HFF-Myc (cell line): ENCODE data around the gene MRPL32.

Experiments used
- DNase-seq: peaks from one replicate; pipeline ENCODE4 v3.0.0-alpha.2; 2011; ENCODE audit warnings: low read depth; ENCODE audit errors: extremely low read depth
- H3K4me3 ChIP-seq: replicated peaks from 2 replicates; pipeline ENCODE4 v1.5.1; 2011; ENCODE audit warnings: low read depth, mild to moderate bottlenecking, control low read depth, low read length
- CTCF ChIP-seq: IDR thresholded peaks from 2 replicates; pipeline ENCODE4 v1.5.1; 2012; ENCODE audit warnings: mild to moderate bottlenecking, low read depth, low read length, control low read depth; ENCODE audit errors: missing control alignments

Gene MRPL32

GRCh38 chr7:42960762-42961161 lies 28.6 kb downstream of the MRPL32 start:
- H3K4me3 ChIP-seq, result no peak overlapping the region
- no peak for TF ChIP-seq CTCF
- DNase-seq, result no peak

GRCh38 chr7:42961170-42961569 lies 29.0 kb downstream of the MRPL32 start:
- no peak for TF ChIP-seq CTCF
- H3K4me3 ChIP-seq, result no peak overlapping the region

DNA sequence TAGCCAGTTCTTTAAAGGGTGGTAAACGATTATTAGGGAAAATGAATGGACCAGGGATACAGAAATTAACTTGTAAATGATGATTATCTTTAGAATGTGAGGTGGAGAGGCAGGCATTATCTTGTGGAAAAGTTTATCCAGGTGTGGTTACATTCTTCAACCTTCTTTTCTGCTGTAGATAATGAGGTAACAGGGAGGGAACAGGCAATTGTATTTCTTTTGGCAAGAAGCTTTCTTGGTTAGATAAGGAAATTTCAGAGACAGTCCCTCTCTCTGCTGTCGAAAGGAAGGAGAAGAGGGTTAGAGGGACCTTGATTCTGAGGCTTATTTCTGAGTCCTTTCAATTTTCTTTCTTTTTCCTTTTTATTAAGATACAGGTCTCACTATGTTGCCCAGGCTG lies 32.1 kb downstream of the MRPL32 start:
- TF ChIP-seq CTCF, result no peak
- DNase-seq, result no peak
- H3K4me3 ChIP-seq, result no peak overlapping the region

More at GRCh38 chr7:42961170-42961569, 29.0 kb downstream of the MRPL32 start:
- DNase-seq, result no peak

DNA sequence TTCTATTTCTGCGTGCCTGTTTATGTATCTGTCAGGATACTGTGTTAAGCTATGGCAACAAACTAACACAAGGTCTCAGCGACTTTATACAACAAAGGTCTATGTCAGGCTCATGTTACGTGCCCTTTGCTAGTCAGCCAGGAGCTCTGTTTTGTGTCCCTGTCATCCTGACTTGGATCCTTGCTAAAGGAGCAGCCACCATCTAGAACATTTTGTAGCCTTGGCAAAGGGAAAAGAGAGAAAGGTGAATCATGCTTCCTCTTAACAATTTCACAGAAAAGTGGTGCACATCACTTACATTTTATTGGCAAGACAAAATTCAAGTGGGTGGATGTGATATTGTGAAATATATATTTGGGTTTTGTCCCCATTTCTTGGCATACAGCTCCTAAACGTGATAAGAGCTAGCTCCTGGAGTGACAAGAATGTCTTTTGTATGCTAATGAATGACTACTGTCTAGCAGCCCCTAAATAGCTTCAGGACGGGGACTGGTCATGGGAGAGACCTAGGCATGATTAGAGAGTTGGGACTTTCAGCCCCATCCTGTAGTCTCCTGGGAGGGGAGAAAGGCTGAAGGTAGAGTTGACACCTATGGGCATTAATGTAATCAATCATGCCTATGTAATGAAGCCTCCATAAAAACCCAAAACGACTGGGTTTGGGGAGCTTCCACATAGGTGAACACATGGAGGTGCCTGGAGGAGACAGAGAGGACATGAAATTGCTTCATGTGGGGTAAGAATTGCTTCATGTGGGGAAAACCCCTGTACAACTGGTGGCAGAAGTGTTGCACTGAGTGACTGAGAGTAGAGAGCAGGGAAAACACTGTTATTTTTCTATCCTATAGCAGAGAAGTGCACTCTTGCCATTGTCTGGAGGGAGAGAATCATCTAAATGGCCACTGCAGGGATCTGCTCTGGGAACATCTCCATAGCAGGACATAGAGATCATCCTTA lies 33.0 kb downstream of the MRPL32 start:
- H3K4me3 ChIP-seq, result no peak overlapping the region
- no peak for TF ChIP-seq CTCF
- no peak for DNase-seq

- H3K4me3 ChIP-seq, result no peak overlapping the region
- no peak for TF ChIP-seq CTCF
- DNase-seq, result no peak
Measured at GRCh38 chr7:42967391-42967790, 35.2 kb downstream of the MRPL32 start.

DNA sequence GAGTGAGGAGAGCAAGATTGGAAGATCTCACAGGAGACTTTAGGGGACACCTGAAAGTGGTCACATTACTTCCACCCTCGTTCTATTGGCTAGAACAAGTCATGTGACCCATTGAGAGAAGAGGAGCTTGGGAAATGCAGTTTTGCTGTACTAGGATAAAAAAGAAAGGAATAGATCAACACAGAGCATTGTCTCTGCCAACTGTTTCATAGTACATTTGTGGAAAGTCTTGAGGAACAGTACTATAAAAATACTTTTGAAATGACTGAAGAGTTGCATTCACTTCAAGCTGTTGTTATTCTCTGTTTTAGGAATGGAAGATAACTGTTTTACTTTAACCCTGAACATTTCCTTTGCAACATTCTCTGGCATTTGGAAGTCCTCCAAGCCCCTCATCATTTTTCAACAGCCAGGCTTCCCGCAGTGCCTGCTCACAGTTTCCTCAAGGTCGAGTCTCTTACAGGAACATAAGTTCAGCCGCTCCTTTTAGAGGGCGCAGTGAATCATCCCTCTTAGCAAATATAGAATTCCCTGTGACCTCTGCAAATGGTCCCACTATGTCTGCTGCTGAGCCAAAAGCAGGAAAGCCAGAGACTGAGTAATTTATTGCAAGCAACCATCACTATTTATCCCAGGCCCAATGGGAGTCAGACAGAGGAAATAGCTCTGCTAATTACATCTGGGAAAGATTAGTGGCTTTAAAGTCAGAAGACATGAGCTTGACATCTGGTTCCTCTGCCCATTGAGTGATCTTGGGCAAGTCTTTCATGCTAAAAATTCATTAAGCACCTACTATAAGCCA lies 40.7 kb downstream of the MRPL32 start:
- peak; percentile 98 for DNase-seq
- no peak for TF ChIP-seq CTCF
- no peak overlapping the region for H3K4me3 ChIP-seq
